GM20000 (cell line): ENCODE results near the gene RRAS.
"Not testable (repeated sequence)": the region's sequence is repeated elsewhere in the genome, so short reads cannot be mapped to it uniquely, and the experiment has no call there.

Source experiments
- DNase-seq: peaks from one replicate; pipeline ENCODE4 v3.0.0; 2012; ENCODE audit warnings: low spot score
- CTCF ChIP-seq: IDR thresholded peaks from 2 replicates; pipeline ENCODE4 v1.5.1; 2012; ENCODE audit warnings: mild to moderate bottlenecking, control low read depth; ENCODE audit errors: extremely low read depth, missing control alignments

The RRAS gene

GRCh38 chr19:49641688-49642491 lies 1.9 kb upstream of the RRAS start, which contains the start of gene SCAF1:
Gene SCAF1 (plus strand): TSS chr19:49642209. CDS start chr19:49645027, 2,818 bp downstream.
- no peak for TF ChIP-seq CTCF
- DNase-seq, result peak; percentile 98

GRCh38 chr19:49639401-49640112 lies 386 bp downstream of the RRAS start:
- no peak for TF ChIP-seq CTCF
- DNase-seq, result no peak

- no peak for DNase-seq
- TF ChIP-seq CTCF, result no peak
These were observed 1.9 kb downstream of the RRAS start for GRCh38 chr19:49637821-49638738.

- no peak for TF ChIP-seq CTCF
- DNase-seq, result no peak
These were observed 3.6 kb downstream of the RRAS start for GRCh38 chr19:49636233-49636932.

- TF ChIP-seq CTCF, result no peak
These were observed 4.3 kb downstream of the RRAS start for GRCh38 chr19:49635530-49636232.

GRCh38 chr19:49633273-49633672 lies 6.7 kb downstream of the RRAS start:
- not testable (repeated sequence) for DNase-seq

More at GRCh38 chr19:49635530-49636232, 4.3 kb downstream of the RRAS start:
- no peak for DNase-seq

- TF ChIP-seq CTCF, result no peak
- no peak for DNase-seq
These were observed 7.4 kb downstream of the RRAS start for GRCh38 chr19:49632576-49632975.
